HL-60 (cell line): ENCODE results near the gene SKP1.

Source experiments
- DNase-seq, 2 experiments: peaks; one replicate each; pipeline ENCODE4 v3.0.0-alpha.2; 2010 to 2020; ENCODE audit warnings: low read depth in 1 of 2, low spot score in 1 of 2
- H3K27ac ChIP-seq: fragments of 250-450 bp; sonication (Bioruptor Pico); replicated peaks from 2 replicates; pipeline ENCODE4 v1.5.1; 2020; ENCODE audit warnings: mild to moderate bottlenecking, moderate library complexity
- H3K27me3 ChIP-seq: fragments of 250-450 bp; sonication (Bioruptor Pico); 2 replicates; pipeline ENCODE4 v1.5.1; 2021; ENCODE audit warnings: mild to moderate bottlenecking, moderate library complexity; ENCODE audit not compliant: insufficient read depth, poor library complexity, severe bottlenecking
- H3K4me3 ChIP-seq: replicated peaks from 2 replicates; pipeline ENCODE4 v1.5.1; 2011; ENCODE audit warnings: mild to moderate bottlenecking, control low read depth, low read length; ENCODE audit not compliant: insufficient read depth
- CTCF ChIP-seq: IDR thresholded peaks from one replicate; pipeline ENCODE4 v1.5.1; 2011; ENCODE audit warnings: low read length, control low read depth, inconsistent platforms; ENCODE audit not compliant: insufficient read depth
- GABPA ChIP-seq: IDR thresholded peaks from 2 replicates; pipeline ENCODE4 v1.6.1; 2012; ENCODE audit warnings: low read depth
- POLR2AphosphoS5 ChIP-seq: IDR thresholded peaks from 2 replicates; pipeline ENCODE4 v1.6.1; 2012; ENCODE audit warnings: low read depth
- REST ChIP-seq: IDR thresholded peaks from 2 replicates; pipeline ENCODE4 v1.6.1; 2012; ENCODE audit warnings: low read depth; ENCODE audit not compliant: insufficient replicate concordance
- SPI1 ChIP-seq: IDR thresholded peaks from 2 replicates; pipeline ENCODE4 v1.6.1; 2012; ENCODE audit warnings: low read depth, mild to moderate bottlenecking, borderline replicate concordance

The SKP1 gene

GRCh38 chr5:134113902-134114875 is 62.6 kb downstream of the SKP1 start, which contains the start of gene TCF7:
TSS of gene TCF7 (plus strand) at chr5:134114681. CDS start at chr5:134114907, 226 bp downstream.
- TF ChIP-seq POLR2AphosphoS5 (no peak), CTCF (no peak), SPI1 (no peak), GABPA (no peak), REST (no peak)
- Histone ChIP-seq H3K27ac (no peak within 1 kb of the TSS), H3K27me3 (peaks cover 8% of the 10 kb centered on the region), H3K4me3 (peak within 1 kb of the TSS; percentile 48)
- DNase-seq = peak; percentile 11 to 31

- no peak for DNase-seq
- Histone ChIP-seq H3K27ac (no peak overlapping the region), H3K27me3 (peaks cover 8% of the 10 kb centered on the region), H3K4me3 (no peak overlapping the region)
- TF ChIP-seq GABPA (no peak), SPI1 (no peak)
Observed at GRCh38 chr5:134113363-134113889, 63.3 kb downstream of the SKP1 start.

GRCh38 chr5:134112726-134113362 is 63.9 kb downstream of the SKP1 start:
- DNase-seq = no peak
- TF ChIP-seq REST (no peak), SPI1 (no peak), GABPA (no peak), POLR2AphosphoS5 (no peak), CTCF (no peak)
- Histone ChIP-seq H3K27me3 (peaks cover 8% of the 10 kb centered on the region), H3K4me3 (no peak overlapping the region), H3K27ac (no peak overlapping the region)
